ENCODE data around the gene ALX4. TPM values are rescaled to one million over a fixed set of nuclear protein-coding genes. Genes with fewer than 3 reads are reported as not detected.

Gene ALX4
- total and polyA plus RNA-seq, 2 experiments from 2014 or later, result not detected

DNA sequence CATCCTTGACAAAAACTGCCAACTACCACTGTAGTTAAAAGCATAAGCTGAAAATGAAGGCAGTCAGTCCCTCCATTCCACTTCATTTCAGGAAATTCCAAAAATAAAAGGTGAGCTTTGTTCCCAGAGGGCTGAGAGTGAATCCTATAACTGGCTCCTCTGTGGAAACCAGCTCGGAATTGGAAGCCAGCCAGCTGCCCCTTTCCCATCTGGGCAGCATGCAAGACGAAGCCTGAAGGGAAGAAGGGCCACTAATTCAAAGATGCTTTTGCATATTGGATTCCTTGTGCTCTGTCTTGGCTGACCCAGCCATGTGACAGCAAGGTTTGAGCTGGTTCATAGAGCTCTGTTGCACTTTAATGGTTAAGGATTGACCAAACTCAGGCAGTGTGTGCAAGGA, 83.4 kb downstream of the ALX4 start (continued):
- TF ChIP-seq, protein P1, sequence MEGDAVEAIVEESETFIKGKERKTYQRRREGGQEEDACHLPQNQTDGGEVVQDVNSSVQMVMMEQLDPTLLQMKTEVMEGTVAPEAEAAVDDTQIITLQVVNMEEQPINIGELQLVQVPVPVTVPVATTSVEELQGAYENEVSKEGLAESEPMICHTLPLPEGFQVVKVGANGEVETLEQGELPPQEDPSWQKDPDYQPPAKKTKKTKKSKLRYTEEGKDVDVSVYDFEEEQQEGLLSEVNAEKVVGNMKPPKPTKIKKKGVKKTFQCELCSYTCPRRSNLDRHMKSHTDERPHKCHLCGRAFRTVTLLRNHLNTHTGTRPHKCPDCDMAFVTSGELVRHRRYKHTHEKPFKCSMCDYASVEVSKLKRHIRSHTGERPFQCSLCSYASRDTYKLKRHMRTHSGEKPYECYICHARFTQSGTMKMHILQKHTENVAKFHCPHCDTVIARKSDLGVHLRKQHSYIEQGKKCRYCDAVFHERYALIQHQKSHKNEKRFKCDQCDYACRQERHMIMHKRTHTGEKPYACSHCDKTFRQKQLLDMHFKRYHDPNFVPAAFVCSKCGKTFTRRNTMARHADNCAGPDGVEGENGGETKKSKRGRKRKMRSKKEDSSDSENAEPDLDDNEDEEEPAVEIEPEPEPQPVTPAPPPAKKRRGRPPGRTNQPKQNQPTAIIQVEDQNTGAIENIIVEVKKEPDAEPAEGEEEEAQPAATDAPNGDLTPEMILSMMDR (conservative IDR thresholded peaks at IDR 0.05; ENCODE audit: low read depth in 2 of 2), result no peak
- no peak for TF ChIP-seq ZNF114 (CRISPR knock-in tag; IDR thresholded peaks at IDR 0.05)
- TF ChIP-seq EZH2 (IDR thresholded peaks at IDR 0.05; ENCODE audit: low read depth, unreplicated experiment), result no peak
- TF ChIP-seq EZH2phosphoT487 (IDR thresholded peaks at IDR 0.05; ENCODE audit: unreplicated experiment), result no peak
- TF ChIP-seq JUNB (IDR thresholded peaks at IDR 0.05; ENCODE audit: unreplicated experiment), result no peak
- no peak for TF ChIP-seq POLR2AphosphoS5 (IDR thresholded peaks at IDR 0.05; ENCODE audit: low read depth)

- H3K4me1 ChIP-seq (ENCODE audit: insufficient read depth), result no peaks in the 10 kb centered on the region
- ATAC-seq, result no peak
- no peaks in the 10 kb centered on the region for H3K27me3 Mint-ChIP-seq (ENCODE audit: insufficient read depth, low read depth, poor library complexity)
- no peak overlapping the region for H3K4me2 ChIP-seq
- no peaks in the 10 kb centered on the region for H3F3A ChIP-seq (replicated peaks; ENCODE audit: low read depth)
- H3K36me3 Mint-ChIP-seq (ENCODE audit: low read depth), result no peaks in the 10 kb centered on the region
- no peak overlapping the region for H3K4me3 Mint-ChIP-seq
- H3K4me3 ChIP-seq, result no peak overlapping the region
- no peak overlapping the region for H3K27ac ChIP-seq (ENCODE audit: low read depth)
- TF ChIP-seq ZNF331 (CRISPR knock-in tag; IDR thresholded peaks at IDR 0.05; ENCODE audit: low read depth), result no peak
- DNase-seq (ENCODE audit: low spot score), result no peak
- no peaks in the 10 kb centered on the region; the same call in 1 of the 2 replicates for H3K9me2 ChIP-seq (ENCODE audit: insufficient read depth)
- no peak overlapping the region for H2AFZ ChIP-seq
- no peaks in the 10 kb centered on the region for H3K27me3 ChIP-seq (ENCODE audit: insufficient read depth)
- H3K79me2 ChIP-seq (replicated peaks; ENCODE audit: insufficient read depth), result no peaks in the 10 kb centered on the region
- no peaks in the 10 kb centered on the region for H3K4me1 Mint-ChIP-seq
- H3K27ac Mint-ChIP-seq, result no peak overlapping the region
- H4K20me1 ChIP-seq (replicated peaks; ENCODE audit: insufficient read depth), result no peaks in the 10 kb centered on the region
- no peaks in the 10 kb centered on the region for H3K36me3 ChIP-seq (ENCODE audit: insufficient read depth)
- no peaks in the 10 kb centered on the region for H3K9me3 Mint-ChIP-seq
Measured at GRCh38 chr11:44224867-44225501, 85.0 kb downstream of the ALX4 start.

- no peak overlapping the region for H3K27ac ChIP-seq (ENCODE audit: low read depth)
- no peaks in the 10 kb centered on the region for H3K9me3 Mint-ChIP-seq
- H3K9me2 ChIP-seq (ENCODE audit: insufficient read depth), result no peaks in the 10 kb centered on the region; the same call in 1 of the 2 replicates
- H3K27me3 ChIP-seq (ENCODE audit: insufficient read depth), result no peaks in the 10 kb centered on the region
- no peak overlapping the region for H3K4me3 ChIP-seq
- no peaks in the 10 kb centered on the region for H3F3A ChIP-seq (replicated peaks; ENCODE audit: low read depth)
- H2AFZ ChIP-seq, result no peak overlapping the region
- ATAC-seq (no peak), DNase-seq (ENCODE audit: low spot score) (no peak)
- no peak overlapping the region for H3K4me3 Mint-ChIP-seq
- no peaks in the 10 kb centered on the region for H3K4me1 Mint-ChIP-seq
- no peak overlapping the region for H3K4me2 ChIP-seq
- no peaks in the 10 kb centered on the region for H3K36me3 Mint-ChIP-seq (ENCODE audit: low read depth)
- no peak overlapping the region for H3K27ac Mint-ChIP-seq
- no peaks in the 10 kb centered on the region for H3K27me3 Mint-ChIP-seq (ENCODE audit: insufficient read depth, low read depth, poor library complexity)
- no peak for TF ChIP-seq NANOG (IDR thresholded peaks at IDR 0.05; ENCODE audit: borderline replicate concordance)
- no peak for TF ChIP-seq EZH2 (IDR thresholded peaks at IDR 0.05; ENCODE audit: low read depth, unreplicated experiment)
- TF ChIP-seq ZNF462 (CRISPR knock-in tag; IDR thresholded peaks at IDR 0.05), result no peak
- TF ChIP-seq EZH2phosphoT487 (IDR thresholded peaks at IDR 0.05; ENCODE audit: unreplicated experiment), result no peak
- no peaks in the 10 kb centered on the region for H3K4me1 ChIP-seq (ENCODE audit: insufficient read depth)
- H4K20me1 ChIP-seq (replicated peaks; ENCODE audit: insufficient read depth), result no peaks in the 10 kb centered on the region
- no peaks in the 10 kb centered on the region for H3K79me2 ChIP-seq (replicated peaks; ENCODE audit: insufficient read depth)
- no peaks in the 10 kb centered on the region for H3K36me3 ChIP-seq (ENCODE audit: insufficient read depth)
Measured at GRCh38 chr11:44223238-44223637, 86.7 kb downstream of the ALX4 start.

Measured in GM23338 (cell line).